ENCODE results near the gene TJP1.
A peak's percentile ranks its signal among the peaks of the same experiment; 100 is the strongest.
"Not testable (repeated sequence)": the region's sequence is repeated elsewhere in the genome, so short reads cannot be mapped to it uniquely, and the experiment has no call there.

Gene TJP1

GRCh38 chr15:29680465-29681165 is 141.7 kb downstream of the TJP1 start:
- TF ChIP-seq CTCF (IDR thresholded peaks at IDR 0.05; ENCODE audit: low read length, missing control alignments): no peak
- H3K4me3 ChIP-seq (replicated peaks; ENCODE audit: low read depth, low read length): no peak overlapping the region
- no peak for DNase-seq (ENCODE audit: low read depth)

- no peak for DNase-seq (ENCODE audit: low read depth)
- H3K4me3 ChIP-seq (replicated peaks; ENCODE audit: low read depth, low read length): no peak overlapping the region
- no peak for TF ChIP-seq CTCF (IDR thresholded peaks at IDR 0.05; ENCODE audit: low read length, missing control alignments)
These were observed 143.7 kb downstream of the TJP1 start for GRCh38 chr15:29678504-29679034.

- TF ChIP-seq CTCF (IDR thresholded peaks at IDR 0.05; ENCODE audit: low read length, missing control alignments): no peak
- no peak overlapping the region for H3K4me3 ChIP-seq (replicated peaks; ENCODE audit: low read depth, low read length)
- no peak for DNase-seq (ENCODE audit: low read depth)
These were observed 144.3 kb downstream of the TJP1 start for GRCh38 chr15:29677871-29678461.

- no peak for DNase-seq (ENCODE audit: low read depth)
- no peak overlapping the region for H3K4me3 ChIP-seq (replicated peaks; ENCODE audit: low read depth, low read length)
These were observed 144.8 kb downstream of the TJP1 start for GRCh38 chr15:29677455-29677854.

GRCh38 chr15:29676961-29677402 is 145.3 kb downstream of the TJP1 start:
- H3K4me3 ChIP-seq (replicated peaks; ENCODE audit: low read depth, low read length): no peak overlapping the region
- DNase-seq (ENCODE audit: low read depth): peak; percentile 63
- TF ChIP-seq CTCF (IDR thresholded peaks at IDR 0.05; ENCODE audit: low read length, missing control alignments): no peak

More at GRCh38 chr15:29677455-29677854, 144.8 kb downstream of the TJP1 start:
- no peak for TF ChIP-seq CTCF (IDR thresholded peaks at IDR 0.05; ENCODE audit: low read length, missing control alignments)

- H3K4me3 ChIP-seq (replicated peaks; ENCODE audit: low read depth, low read length): not testable (repeated sequence)
- DNase-seq (ENCODE audit: low read depth): peak; percentile 59
These were observed 145.8 kb downstream of the TJP1 start for GRCh38 chr15:29676374-29676960.

GRCh38 chr15:29675791-29676301 is 146.4 kb downstream of the TJP1 start:
- DNase-seq (ENCODE audit: low read depth): no peak
- TF ChIP-seq CTCF (IDR thresholded peaks at IDR 0.05; ENCODE audit: low read length, missing control alignments): no peak
- H3K4me3 ChIP-seq (replicated peaks; ENCODE audit: low read depth, low read length): peak overlapping the region; percentile 56

All from fibroblast of pulmonary artery (primary cell).